Natural killer cell treated with Interleukin-12 subunit alpha and Interleukin-12 subunit beta and Interleukin-15 and Interleukin-18, amount 100 ng/mL, for 72 hours (primary cell): Measurements from ENCODE around the gene SAP30BP. TPM values are rescaled to one million over a fixed set of nuclear protein-coding genes. Genes with fewer than 3 reads are reported as not detected.
"Not testable (repeated sequence)": the region's sequence is repeated elsewhere in the genome, so short reads cannot be mapped to it uniquely, and the experiment has no call there.

Source experiments
- ATAC-seq, 2 donors: fragments of 150-1000 bp; cut with Tn5 transposase in 1 of 2; sonication (Bioruptor Pico), chemical (Tn5 transposase) in 1 of 2; 2 replicates each; pipeline ENCODE4 v1.10.0; 2021
- DNase-seq: peaks from one replicate; pipeline ENCODE4 v3.0.0; 2022; ENCODE audit warnings: low spot score
- H3K27ac Mint-ChIP-seq, 2 donors: 1 replicate in 1 of 2; 2 replicates in 1 of 2; pipeline ENCODE4 v1.8.0; 2022; ENCODE audit warnings: mixed read lengths in 2 of 2, mild to moderate bottlenecking in 1 of 2, moderate library complexity in 1 of 2
- H3K27me3 Mint-ChIP-seq, 2 donors: 1 replicate in 1 of 2; 2 replicates in 1 of 2; pipeline ENCODE4 v1.8.0; 2022; ENCODE audit warnings: mixed read lengths in 2 of 2
- H3K36me3 Mint-ChIP-seq: one replicate; pipeline ENCODE4 v1.8.0; 2022; ENCODE audit warnings: mixed read lengths
- H3K4me1 Mint-ChIP-seq, 2 donors: 1 replicate in 1 of 2; 2 replicates in 1 of 2; pipeline ENCODE4 v1.8.0; 2022; ENCODE audit warnings: low read depth in 2 of 2, mixed read lengths in 2 of 2, mild to moderate bottlenecking in 1 of 2
- H3K4me3 Mint-ChIP-seq: one replicate; pipeline ENCODE4 v1.8.0; 2022; ENCODE audit warnings: mixed read lengths
- H3K9me3 Mint-ChIP-seq: 2 replicates; pipeline ENCODE4 v1.8.0; 2022; ENCODE audit warnings: mixed read lengths
- total RNA-seq, 2 donors: library from RNA; stranded (reverse); gene quantifications; one replicate each; pipeline ENCODE4 v1.2.3, GENCODE V29; 2022

The SAP30BP gene
- total RNA-seq, 2 donors from 2014 or later = 129 TPM

GRCh38 chr17:75638039-75638438, 29.1 kb upstream of the SAP30BP start:
- DNase-seq, H3K27me3 Mint-ChIP-seq, H3K9me3 Mint-ChIP-seq, ATAC-seq, H3K36me3 Mint-ChIP-seq, H3K4me3 Mint-ChIP-seq, H3K4me1 Mint-ChIP-seq, H3K27ac Mint-ChIP-seq: not testable (repeated sequence)

- H3K36me3 Mint-ChIP-seq = no peaks in the 10 kb centered on the region
- no peaks in the 10 kb centered on the region for H3K27me3 Mint-ChIP-seq
These were observed 28.2 kb upstream of the SAP30BP start for GRCh38 chr17:75638893-75639292.

GRCh38 chr17:75639327-75639726, 27.8 kb upstream of the SAP30BP start:
- H3K36me3 Mint-ChIP-seq = no peaks in the 10 kb centered on the region
- DNase-seq = peak; percentile 45
- no peaks in the 10 kb centered on the region for H3K27me3 Mint-ChIP-seq
- H3K4me1 Mint-ChIP-seq = peaks cover 0 to 2% of the 10 kb centered on the region in 2 donors
- H3K9me3 Mint-ChIP-seq = no peaks in the 10 kb centered on the region
- H3K4me3 Mint-ChIP-seq = no peak overlapping the region
- no peak for ATAC-seq
- H3K27ac Mint-ChIP-seq = no peak overlapping the region

More at GRCh38 chr17:75638893-75639292, 28.2 kb upstream of the SAP30BP start:
- no peaks in the 10 kb centered on the region for H3K9me3 Mint-ChIP-seq
- ATAC-seq (no peak), DNase-seq (peak; percentile 41)
- no peak overlapping the region for H3K4me3 Mint-ChIP-seq
- peaks cover 0 to 4% of the 10 kb centered on the region in 2 donors for H3K4me1 Mint-ChIP-seq
- H3K27ac Mint-ChIP-seq = no peak overlapping the region

- Mint-ChIP-seq H3K4me1 (peaks cover 0 to 2% of the 10 kb centered on the region in 2 donors), H3K9me3 (no peaks in the 10 kb centered on the region), H3K27me3 (no peaks in the 10 kb centered on the region), H3K4me3 (no peak overlapping the region), H3K27ac (no peak overlapping the region), H3K36me3 (no peaks in the 10 kb centered on the region)
- DNase-seq = peak; percentile 59
- no peak for ATAC-seq
These were observed 27.2 kb upstream of the SAP30BP start for GRCh38 chr17:75639771-75640555.

- Mint-ChIP-seq H3K27ac (no peak overlapping the region), H3K4me3 (no peak overlapping the region), H3K36me3 (no peaks in the 10 kb centered on the region), H3K9me3 (no peaks in the 10 kb centered on the region), H3K27me3 (no peaks in the 10 kb centered on the region), H3K4me1 (peaks cover 1 to 3% of the 10 kb centered on the region in 2 donors)
- DNase-seq (no peak), ATAC-seq (no peak)
These were observed 26.5 kb upstream of the SAP30BP start for GRCh38 chr17:75640556-75641119.

- Mint-ChIP-seq H3K9me3 (no peaks in the 10 kb centered on the region), H3K27me3 (no peaks in the 10 kb centered on the region), H3K27ac (no peak overlapping the region), H3K36me3 (no peaks in the 10 kb centered on the region), H3K4me3 (no peak overlapping the region), H3K4me1 (peaks cover 7 to 9% of the 10 kb centered on the region in 2 donors)
- DNase-seq = peak; percentile 44
- ATAC-seq = no peak
These were observed 25.8 kb upstream of the SAP30BP start for GRCh38 chr17:75641343-75641742.

- no peak overlapping the region for H3K27ac Mint-ChIP-seq
- no peaks in the 10 kb centered on the region for H3K9me3 Mint-ChIP-seq
- H3K36me3 Mint-ChIP-seq = no peaks in the 10 kb centered on the region
- DNase-seq (no peak), ATAC-seq (no peak)
- no peak overlapping the region for H3K4me3 Mint-ChIP-seq
- no peaks in the 10 kb centered on the region for H3K27me3 Mint-ChIP-seq
- H3K4me1 Mint-ChIP-seq = peaks cover 7 to 13% of the 10 kb centered on the region in 2 donors
These were observed 24.9 kb upstream of the SAP30BP start for GRCh38 chr17:75642182-75642783.

- Mint-ChIP-seq H3K27ac (no peak overlapping the region), H3K27me3 (no peaks in the 10 kb centered on the region), H3K36me3 (no peaks in the 10 kb centered on the region), H3K9me3 (no peaks in the 10 kb centered on the region), H3K4me3 (no peak overlapping the region), H3K4me1 (peaks cover 7 to 13% of the 10 kb centered on the region in 2 donors)
- ATAC-seq (no peak), DNase-seq (no peak)
These were observed 24.1 kb upstream of the SAP30BP start for GRCh38 chr17:75642784-75643642.

GRCh38 chr17:75643643-75644017, 23.5 kb upstream of the SAP30BP start:
- H3K27ac Mint-ChIP-seq = no peak overlapping the region
- H3K4me3 Mint-ChIP-seq = no peak overlapping the region
- H3K36me3 Mint-ChIP-seq = no peaks in the 10 kb centered on the region
- ATAC-seq (no peak), DNase-seq (no peak)
- H3K27me3 Mint-ChIP-seq = no peaks in the 10 kb centered on the region
- no peaks in the 10 kb centered on the region for H3K9me3 Mint-ChIP-seq
- peaks cover 7 to 13% of the 10 kb centered on the region in 2 donors for H3K4me1 Mint-ChIP-seq

GRCh38 chr17:75645501-75645888, 21.6 kb upstream of the SAP30BP start:
- H3K4me3 Mint-ChIP-seq = no peak overlapping the region
- H3K27me3 Mint-ChIP-seq = no peaks in the 10 kb centered on the region
- H3K27ac Mint-ChIP-seq = peak overlapping the region; percentile 75
- peaks cover 7 to 13% of the 10 kb centered on the region in 2 donors for H3K4me1 Mint-ChIP-seq
- ATAC-seq (no peak), DNase-seq (peak; percentile 46)
- H3K9me3 Mint-ChIP-seq = no peaks in the 10 kb centered on the region
- H3K36me3 Mint-ChIP-seq = no peaks in the 10 kb centered on the region

- DNase-seq = no peak
- Mint-ChIP-seq H3K27me3 (no peaks in the 10 kb centered on the region), H3K27ac (peak overlapping the region; percentile 75), H3K36me3 (no peaks in the 10 kb centered on the region), H3K4me1 (peaks cover 7 to 13% of the 10 kb centered on the region in 2 donors), H3K9me3 (no peaks in the 10 kb centered on the region), H3K4me3 (peak overlapping the region; percentile 17)
- ATAC-seq = peak; percentile 86
These were observed 21.1 kb upstream of the SAP30BP start for GRCh38 chr17:75645889-75646637.

- ATAC-seq = no peak
- H3K36me3 Mint-ChIP-seq = no peaks in the 10 kb centered on the region
- H3K4me1 Mint-ChIP-seq = peaks cover 7 to 13% of the 10 kb centered on the region in 2 donors
- H3K9me3 Mint-ChIP-seq = no peaks in the 10 kb centered on the region
- H3K4me3 Mint-ChIP-seq = no peak overlapping the region
- DNase-seq = no peak
- peak overlapping the region; percentile 75 for H3K27ac Mint-ChIP-seq
- no peaks in the 10 kb centered on the region for H3K27me3 Mint-ChIP-seq
These were observed 20.5 kb upstream of the SAP30BP start for GRCh38 chr17:75646638-75646992.

GRCh38 chr17:75647061-75647460, 20.1 kb upstream of the SAP30BP start:
- no peak for DNase-seq
- Mint-ChIP-seq H3K36me3 (no peaks in the 10 kb centered on the region), H3K27ac (peak overlapping the region; percentile 75)

More at GRCh38 chr17:75647061-75647460, 20.1 kb upstream of the SAP30BP start:
- Mint-ChIP-seq H3K4me3 (no peak overlapping the region), H3K4me1 (peaks cover 7 to 13% of the 10 kb centered on the region in 2 donors), H3K27me3 (no peaks in the 10 kb centered on the region), H3K9me3 (no peaks in the 10 kb centered on the region)
- no peak for ATAC-seq
